Fibroblast of lung (primary cell): ENCODE data around the gene CMBL. TPM values are rescaled to one million over a fixed set of nuclear protein-coding genes. Genes with fewer than 3 reads are reported as not detected.

Experiments used
- DNase-seq, 2 donors: peaks; one replicate each; pipeline versions ENCODE4 v3.0.0 to v3.0.0-alpha.2; 2010; ENCODE audit warnings: low read depth in 2 of 2
- H2AFZ ChIP-seq: 2 replicates; pipeline ENCODE4 v1.5.1; 2012; ENCODE audit warnings: low read length, control low read depth, inconsistent platforms
- H3K27ac ChIP-seq: 2 replicates; pipeline ENCODE4 v1.5.1; 2011; ENCODE audit warnings: low read length, control low read depth; ENCODE audit not compliant: insufficient read depth
- H3K27me3 ChIP-seq: 2 replicates; pipeline ENCODE4 v1.5.1; 2011; ENCODE audit warnings: mild to moderate bottlenecking, low read length; ENCODE audit not compliant: control insufficient read depth, insufficient read depth
- H3K36me3 ChIP-seq: 2 replicates; pipeline ENCODE4 v1.5.1; 2011; ENCODE audit warnings: low read length; ENCODE audit not compliant: control insufficient read depth, insufficient read depth
- H3K4me1 ChIP-seq: 2 replicates; pipeline ENCODE4 v1.5.1; 2011; ENCODE audit warnings: low read length; ENCODE audit not compliant: control insufficient read depth, insufficient read depth; ENCODE audit errors: extremely low read depth
- H3K4me2 ChIP-seq: 2 replicates; pipeline ENCODE4 v1.5.1; 2011; ENCODE audit warnings: low read length, control low read depth; ENCODE audit not compliant: insufficient read depth; ENCODE audit errors: extremely low read depth
- H3K4me3 ChIP-seq, 4 experiments: fragments of 200-600 bp in 1 of 4; sonication (generic) in 1 of 4; replicated peaks in 1 of 4; 2 replicates each; pipeline ENCODE4 v1.5.1; 2011 to 2016; ENCODE audit warnings: low read length in 4 of 4, low read depth in 3 of 4, mild to moderate bottlenecking in 3 of 4, control low read depth in 2 of 4, inconsistent platforms in 1 of 4, mixed read lengths in 1 of 4; ENCODE audit not compliant: insufficient read depth in 1 of 4; ENCODE audit errors: control extremely low read depth in 1 of 4
- H3K79me2 ChIP-seq: 2 replicates; pipeline ENCODE4 v1.5.1; 2012; ENCODE audit warnings: mild to moderate bottlenecking, low read length, inconsistent platforms; ENCODE audit not compliant: control insufficient read depth, insufficient read depth
- H3K9ac ChIP-seq: 2 replicates; pipeline ENCODE4 v1.5.1; 2011; ENCODE audit warnings: mild to moderate bottlenecking, low read length, control low read depth; ENCODE audit not compliant: insufficient read depth
- H3K9me3 ChIP-seq: 2 replicates; pipeline ENCODE4 v1.5.1; 2012; ENCODE audit warnings: low read depth, low read length; ENCODE audit not compliant: control insufficient read depth, insufficient read depth
- H4K20me1 ChIP-seq: 2 replicates; pipeline ENCODE4 v1.5.1; 2011; ENCODE audit warnings: low read length; ENCODE audit not compliant: control insufficient read depth, insufficient read depth; ENCODE audit errors: extremely low read depth
- CTCF ChIP-seq, 2 donors: IDR thresholded peaks in 1 of 2; conservative IDR thresholded peaks in 1 of 2; 1 replicate in 1 of 2; 2 replicates in 1 of 2; pipeline ENCODE4 v1.5.1; 2011 to 2012; ENCODE audit warnings: low read length in 2 of 2, control low read depth in 1 of 2, inconsistent platforms in 1 of 2, low read depth in 1 of 2, mild to moderate bottlenecking in 1 of 2
- EZH2 ChIP-seq: IDR thresholded peaks from 2 replicates; pipeline ENCODE4 v1.5.1; 2012; ENCODE audit warnings: low read length, control low read depth, mild to moderate bottlenecking; ENCODE audit errors: missing control alignments
- polyA plus RNA-seq, 2 donors: library from polyadenylated mRNA; depleted of rRNA in 1 of 2; stranded (reverse) in 1 of 2; unstranded in 1 of 2; fragments of >200 nt; gene quantifications; 2 replicates each; pipeline ENCODE4 v1.2.1, GENCODE V29; 2011 to 2012; ENCODE audit warnings: missing spikeins in 1 of 2
- total RNA-seq: library from RNA; depleted of rRNA; stranded (reverse); fragments of >200 nt; gene quantifications from 2 replicates; pipeline ENCODE4 v1.2.1, GENCODE V29; 2014

CMBL gene
- total and polyA plus RNA-seq, 2 donors (not counting 1 experiment from before 2014, with no cell fraction given), result 18.6 to 20.8 TPM

DNA sequence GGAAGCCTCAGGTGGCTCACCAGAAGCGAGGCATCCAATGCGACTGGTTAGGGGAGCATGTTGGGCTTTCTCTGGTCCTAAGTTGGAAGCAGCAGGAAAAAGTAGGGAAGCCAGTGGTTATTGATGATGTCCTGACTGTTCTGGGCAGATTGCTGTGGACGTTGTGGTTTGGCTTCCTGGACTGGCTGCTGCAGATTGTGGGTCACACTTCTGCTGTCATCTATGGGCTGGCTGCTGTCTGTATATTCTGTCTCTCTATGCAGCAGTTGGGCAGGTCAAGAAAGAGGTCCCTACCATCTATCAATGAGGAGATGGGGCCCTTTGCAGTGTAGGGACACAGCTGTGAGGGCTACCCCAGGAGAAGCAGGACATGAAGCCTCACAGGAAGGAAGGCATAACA, 32.3 kb upstream of the CMBL start:
- TF ChIP-seq EZH2 (no peak), CTCF (conservative IDR thresholded peaks at IDR 0.05 in 1 of 2, IDR thresholded peaks at IDR 0.05 in 1 of 2; ENCODE audit: low read depth in 1 of 2, low read length in 2 of 2) (no peak)
- Histone ChIP-seq H2AFZ (no peak overlapping the region), H3K79me2 (no peaks in the 10 kb centered on the region), H3K27ac (no peak overlapping the region), H3K4me3 (no peak overlapping the region), H3K4me1 (no peaks in the 10 kb centered on the region), H3K9ac (no peak overlapping the region), H3K27me3 (no peaks in the 10 kb centered on the region), H3K36me3 (no peaks in the 10 kb centered on the region), H4K20me1 (no peaks in the 10 kb centered on the region), H3K9me3 (no peaks in the 10 kb centered on the region), H3K4me2 (no peak overlapping the region)
- no peak for DNase-seq

- Histone ChIP-seq H3K4me1 (no peaks in the 10 kb centered on the region), H3K36me3 (no peaks in the 10 kb centered on the region), H3K4me3 (no peak overlapping the region), H4K20me1 (no peaks in the 10 kb centered on the region), H3K9ac (no peak overlapping the region), H3K4me2 (no peak overlapping the region), H3K79me2 (no peaks in the 10 kb centered on the region), H3K27me3 (no peaks in the 10 kb centered on the region), H3K9me3 (no peaks in the 10 kb centered on the region), H2AFZ (no peak overlapping the region), H3K27ac (no peak overlapping the region)
- DNase-seq, result peak in 1 of 2 donors; percentile 59
- TF ChIP-seq EZH2, result no peak
- no peak for TF ChIP-seq CTCF (conservative IDR thresholded peaks at IDR 0.05 in 1 of 2, IDR thresholded peaks at IDR 0.05 in 1 of 2; ENCODE audit: low read depth in 1 of 2, low read length in 2 of 2)
Observed at GRCh38 chr5:10339058-10339811, 31.5 kb upstream of the CMBL start.

DNA sequence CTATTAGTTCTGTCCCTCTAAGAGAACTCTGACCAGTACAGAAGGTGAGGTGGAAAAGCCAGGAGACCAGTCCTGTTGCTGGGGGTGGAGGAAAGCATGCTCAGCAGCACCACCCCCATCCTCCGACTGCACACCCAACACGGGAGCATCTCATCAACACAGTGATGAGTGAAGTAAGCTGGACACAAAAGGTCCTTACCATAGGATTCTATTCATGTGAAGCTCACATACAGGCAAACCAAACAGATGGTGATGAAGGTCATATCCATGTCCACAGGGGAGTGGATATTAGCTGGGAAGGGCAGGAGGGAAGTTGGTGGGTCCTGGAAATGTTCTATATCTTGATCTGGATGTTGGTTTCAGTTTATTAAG, 31.0 kb upstream of the CMBL start:
- H3K79me2 ChIP-seq, result no peaks in the 10 kb centered on the region
- no peak for DNase-seq
- no peaks in the 10 kb centered on the region for H3K36me3 ChIP-seq
- TF ChIP-seq CTCF (conservative IDR thresholded peaks at IDR 0.05 in 1 of 2, IDR thresholded peaks at IDR 0.05 in 1 of 2; ENCODE audit: low read depth in 1 of 2, low read length in 2 of 2), result no peak
- TF ChIP-seq EZH2, result no peak
- no peak overlapping the region for H3K4me3 ChIP-seq
- H3K9ac ChIP-seq, result no peak overlapping the region
- H3K4me2 ChIP-seq, result no peak overlapping the region
- no peak overlapping the region for H3K27ac ChIP-seq
- H3K4me1 ChIP-seq, result no peaks in the 10 kb centered on the region
- H3K9me3 ChIP-seq, result no peaks in the 10 kb centered on the region
- no peaks in the 10 kb centered on the region for H4K20me1 ChIP-seq
- H3K27me3 ChIP-seq, result no peaks in the 10 kb centered on the region
- no peak overlapping the region for H2AFZ ChIP-seq
